ENCODE measurements around the gene ABCG1.

Gene ABCG1

GRCh38 chr21:42252325-42252654 lies 33.4 kb downstream of the ABCG1 start:
- no peak for DNase-seq

DNA sequence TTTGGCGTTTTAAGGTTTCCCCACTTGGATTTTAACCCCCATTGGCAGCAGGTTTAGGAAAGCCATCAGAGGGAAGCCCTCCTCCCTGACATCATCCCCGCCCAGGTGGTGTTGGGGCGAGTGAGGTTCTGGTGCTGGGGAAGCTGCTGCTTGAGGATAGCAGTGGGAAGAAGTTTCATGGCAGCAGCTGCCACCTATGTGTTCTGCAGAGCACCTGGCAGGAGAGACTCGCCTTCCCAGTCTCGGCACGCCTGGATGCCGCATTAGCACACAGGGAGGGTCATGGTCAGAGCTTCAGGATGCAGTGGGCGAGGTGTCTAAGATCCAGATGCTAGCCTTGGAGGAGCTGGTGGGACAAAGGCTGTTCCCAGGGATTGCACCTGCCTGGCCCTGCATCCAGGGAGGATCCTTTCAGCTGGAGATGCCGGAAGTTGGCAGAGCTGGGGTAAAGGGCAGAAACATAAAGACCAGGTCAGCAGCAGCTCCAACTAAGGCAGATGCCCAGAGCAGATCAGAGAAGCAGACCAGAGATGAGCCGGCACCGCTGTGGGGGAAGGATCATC lies 33.9 kb downstream of the ABCG1 start:
- DNase-seq = no peak

DNA sequence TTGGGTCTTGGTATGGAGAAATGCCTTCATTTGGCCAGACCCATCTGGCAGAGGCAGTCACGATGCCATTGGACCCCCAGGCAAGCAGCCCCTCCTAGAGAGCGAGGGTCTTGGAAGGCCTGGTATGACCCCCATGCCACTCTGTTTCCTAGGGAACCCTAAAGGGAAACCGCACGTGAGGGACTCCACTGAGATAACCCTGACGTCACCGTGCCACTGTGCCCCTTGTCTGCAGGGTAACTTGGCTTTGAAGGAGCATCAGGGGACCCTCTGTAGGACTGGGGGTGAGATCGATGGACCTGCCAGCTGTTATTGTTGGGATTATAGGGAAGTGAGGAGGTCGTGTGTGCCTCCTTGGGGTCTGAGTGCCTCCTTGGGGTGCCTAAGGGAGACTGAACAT lies 34.5 kb downstream of the ABCG1 start:
- DNase-seq = no peak

DNA sequence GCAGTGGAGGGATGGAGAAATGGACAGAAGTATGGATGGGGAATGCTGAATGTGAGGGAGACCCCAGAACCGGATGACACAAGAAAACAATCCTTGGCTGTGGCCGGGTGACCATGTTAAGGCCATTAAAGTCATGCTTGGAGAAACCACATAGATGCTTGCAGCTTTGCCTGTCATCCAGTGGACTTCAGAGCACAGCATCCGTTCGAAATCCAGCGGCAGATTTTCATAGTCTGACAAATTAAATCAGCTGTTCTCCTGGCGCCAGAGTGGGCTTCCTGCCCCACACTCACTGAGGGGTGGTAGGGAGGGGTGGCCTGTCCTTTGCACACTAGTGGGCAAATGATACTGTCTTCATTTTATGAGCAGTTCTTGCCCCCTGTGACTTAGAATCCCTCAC lies 35.1 kb downstream of the ABCG1 start:
- DNase-seq = no peak

- no peak for DNase-seq
Measured at GRCh38 chr21:42254651-42255601, 36.0 kb downstream of the ABCG1 start.

- DNase-seq = no peak
Measured at GRCh38 chr21:42255825-42256224, 36.9 kb downstream of the ABCG1 start.

- no peak for DNase-seq
Measured at GRCh38 chr21:42256316-42256715, 37.4 kb downstream of the ABCG1 start.

DNA sequence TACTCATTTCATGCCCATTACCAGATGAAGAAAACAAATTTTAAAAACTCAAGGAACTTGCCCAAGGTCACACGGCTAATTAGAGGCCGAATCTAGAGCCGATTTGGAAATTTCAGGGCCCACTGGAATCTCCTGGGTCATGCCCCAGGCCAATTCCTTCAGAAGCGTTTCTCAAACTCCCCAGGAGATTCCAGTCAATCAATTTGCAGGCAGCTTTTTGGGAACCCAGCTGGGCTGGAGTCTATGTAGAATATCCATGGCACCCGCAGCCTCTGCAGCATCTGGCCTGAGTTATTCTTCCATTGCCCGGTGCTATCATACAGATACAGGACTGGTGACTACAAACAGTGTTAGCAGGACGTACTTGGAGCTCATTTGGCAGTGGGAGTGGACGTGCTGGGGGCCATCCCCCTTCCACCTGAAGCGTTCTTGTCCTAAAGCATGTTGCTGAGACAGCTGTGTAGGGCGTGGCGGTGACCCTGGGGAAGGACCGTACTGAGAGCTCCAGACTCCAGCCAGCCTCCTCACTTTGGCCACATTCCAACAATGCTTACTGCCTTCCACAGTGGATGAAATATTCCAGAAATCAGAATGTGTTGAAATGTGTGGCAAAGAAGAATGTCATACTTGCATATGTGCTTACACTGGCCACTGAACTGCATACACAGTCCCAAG lies 38.3 kb downstream of the ABCG1 start:
- peak; percentile 53 for DNase-seq

- peak; percentile 51 for DNase-seq
Measured at GRCh38 chr21:42258150-42258884, 39.4 kb downstream of the ABCG1 start.

GRCh38 chr21:42258885-42259407 lies 40.0 kb downstream of the ABCG1 start:
- DNase-seq = no peak

DNA sequence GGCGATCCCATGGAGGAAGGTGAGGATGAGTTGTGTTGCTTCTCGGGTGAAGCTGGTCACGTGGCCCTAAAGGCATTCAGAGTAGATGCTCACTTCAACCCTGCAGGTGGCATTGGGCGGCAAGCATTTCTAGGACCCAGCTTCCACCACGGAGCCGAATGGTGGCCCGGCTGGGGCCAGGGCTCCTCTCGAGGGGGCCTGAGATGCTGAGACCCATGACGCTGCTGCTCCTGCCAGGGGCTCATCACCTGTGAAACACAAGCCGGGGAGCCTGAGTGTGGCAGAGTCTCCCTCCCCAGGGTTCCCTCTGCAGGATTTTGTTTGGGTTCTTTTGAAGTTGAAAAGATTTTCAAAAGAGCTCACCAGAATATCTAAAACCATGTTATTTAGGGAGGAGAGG lies 41.2 kb downstream of the ABCG1 start:
- no peak for DNase-seq

- DNase-seq = no peak
Measured at GRCh38 chr21:42261829-42262200, 42.9 kb downstream of the ABCG1 start.

GRCh38 chr21:42262831-42263231 lies 43.9 kb downstream of the ABCG1 start:
- DNase-seq = peak; percentile 8

DNA sequence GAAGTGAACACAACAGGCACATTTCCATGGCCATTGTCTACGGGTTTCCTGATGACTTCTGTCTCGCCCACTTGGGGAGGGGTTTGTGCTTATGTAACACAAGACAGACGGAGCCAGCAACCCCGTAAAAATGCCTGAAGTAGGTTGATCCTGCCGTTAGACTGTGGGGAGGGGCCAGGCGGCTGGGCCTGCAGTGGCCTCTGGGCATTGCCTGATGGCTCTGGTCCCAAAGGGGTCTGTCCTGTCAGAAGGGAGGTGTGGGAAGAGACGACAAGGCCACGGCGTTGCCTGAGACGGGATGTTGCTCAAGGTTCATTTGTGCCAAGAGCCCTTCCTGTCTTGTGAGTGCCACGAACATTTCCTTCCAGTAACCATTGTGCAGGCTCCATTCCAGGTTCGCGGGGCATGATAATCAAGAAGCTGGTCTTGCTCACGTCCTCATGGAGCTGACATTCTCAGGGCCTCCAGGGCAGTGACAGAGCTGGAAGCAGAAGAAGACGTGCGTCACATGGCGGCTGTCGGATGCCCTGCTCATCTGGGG lies 44.7 kb downstream of the ABCG1 start:
- DNase-seq = no peak

DNA sequence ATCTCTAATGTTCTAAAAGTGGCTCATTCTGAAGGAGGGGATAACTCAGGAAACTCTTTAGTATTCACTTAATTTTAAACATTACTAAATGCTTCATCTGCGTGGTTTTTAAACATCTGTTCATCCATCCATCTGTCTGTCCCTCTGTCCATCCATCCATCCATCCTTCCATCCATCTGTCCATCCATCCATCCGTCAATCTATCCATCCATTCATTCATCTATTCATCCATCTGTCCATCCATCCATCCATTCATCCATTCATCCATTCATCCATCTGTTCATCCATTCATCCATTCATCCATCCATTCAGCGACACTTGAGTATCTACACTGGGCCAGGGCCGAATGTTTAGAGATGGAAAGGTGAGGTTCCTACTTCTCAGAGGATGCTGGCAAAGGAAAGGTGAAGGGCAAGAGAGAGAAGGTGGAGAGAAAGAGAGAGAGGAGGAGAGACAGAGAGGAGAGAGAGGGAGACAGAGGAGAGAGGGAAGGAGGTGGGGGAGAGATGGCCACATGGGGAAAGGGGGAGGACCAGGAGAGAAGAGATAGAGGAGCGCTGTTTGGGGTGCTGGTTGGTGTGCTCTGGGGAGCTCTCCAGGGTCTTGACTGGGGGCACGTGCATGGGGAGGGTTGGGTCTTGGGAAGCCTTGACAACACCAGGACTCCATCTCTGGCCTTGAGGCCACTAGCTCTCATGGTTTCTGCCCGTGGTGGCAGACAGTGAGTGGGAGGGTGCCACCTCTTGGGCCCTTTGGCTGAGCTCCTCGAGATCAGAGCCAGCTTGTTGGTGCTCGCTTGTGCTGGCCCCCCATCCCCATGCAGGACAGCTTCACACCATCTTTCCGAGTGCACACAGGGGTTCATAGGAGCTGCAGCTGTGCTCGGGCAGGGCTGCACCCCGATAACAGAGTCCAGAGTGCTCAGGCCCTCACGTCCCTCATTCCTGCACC lies 45.6 kb downstream of the ABCG1 start:
- no peak for DNase-seq

DNA sequence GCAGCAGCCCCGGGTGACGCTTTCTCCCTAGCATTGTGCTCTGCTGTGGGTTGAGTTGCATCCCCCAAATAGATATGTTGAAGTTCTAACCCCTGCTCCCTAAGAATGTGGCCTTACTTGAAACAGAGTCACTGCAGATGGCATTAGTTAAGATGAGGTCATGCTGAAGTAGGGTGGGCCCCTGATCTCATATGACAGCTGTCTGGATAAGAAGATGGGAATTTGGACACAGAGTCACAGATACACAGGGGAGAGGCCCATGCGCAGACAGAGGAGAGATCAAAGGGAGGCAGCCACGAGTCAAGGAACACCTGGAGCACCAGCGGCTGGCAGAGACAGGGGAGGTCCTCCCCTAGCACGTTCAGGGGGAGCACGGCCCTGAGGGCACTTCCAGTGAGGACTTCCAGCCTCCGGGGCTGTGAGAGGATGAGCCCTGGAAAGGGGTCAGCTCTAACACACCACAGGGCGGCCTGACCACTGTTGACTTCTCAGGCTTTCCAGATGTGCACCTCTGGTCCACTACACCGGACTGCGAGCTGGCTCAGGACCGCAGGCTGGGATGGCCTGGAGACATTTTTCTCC lies 46.4 kb downstream of the ABCG1 start:
- DNase-seq = no peak

- no peak for DNase-seq
Measured at GRCh38 chr21:42266971-42267556, 48.1 kb downstream of the ABCG1 start.

DNA sequence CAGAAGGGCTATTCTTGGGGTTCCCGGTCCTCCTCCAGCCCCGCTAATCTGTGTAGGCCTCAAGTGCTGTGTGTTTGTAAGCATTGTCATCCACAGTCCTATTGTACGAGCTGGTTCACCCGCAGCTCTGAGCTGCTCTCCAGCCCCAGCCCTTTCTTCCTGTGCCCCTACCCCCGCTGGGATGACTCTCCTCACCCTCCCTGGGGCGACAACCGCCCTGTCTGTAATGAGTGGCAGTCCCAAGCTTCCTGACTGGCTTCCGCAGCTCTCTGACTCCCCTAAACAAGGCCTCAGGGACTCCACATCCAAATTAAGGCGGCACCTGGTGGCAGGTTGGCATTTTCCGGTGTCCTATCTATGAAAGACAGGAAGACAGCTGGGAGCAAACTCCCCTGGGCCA lies 50.4 kb downstream of the ABCG1 start:
- no peak for DNase-seq

- no peak for DNase-seq
Measured at GRCh38 chr21:42271065-42271464, 52.1 kb downstream of the ABCG1 start.

- no peak for DNase-seq
Measured at GRCh38 chr21:42272109-42272962, 53.4 kb downstream of the ABCG1 start.
